Right lobe of liver (tissue), 6 donors: ENCODE data around the gene CRYM. TPM values are rescaled to one million over a fixed set of nuclear protein-coding genes. Genes with fewer than 3 reads are reported as not detected.
A peak's percentile ranks its signal among the peaks of the same experiment; 100 is the strongest.
"Not testable (repeated sequence)": the region's sequence is repeated elsewhere in the genome, so short reads cannot be mapped to it uniquely, and the experiment has no call there.

Experiments used
- ATAC-seq, 4 donors: fragments of 200-7000 bp; cut with Tn5 transposase; one replicate each; pipeline ENCODE4 v1.9.1; 2020; ENCODE audit warnings: mild to moderate bottlenecking in 4 of 4, moderate library complexity in 4 of 4
- DNase-seq, 3 donors: peaks; one replicate each; pipeline ENCODE4 v3.0.0-alpha.2; 2020
- H3K27ac ChIP-seq, 3 donors: fragments of 200-600 bp; one replicate each; pipeline ENCODE4 v1.8.0; 2022
- H3K27me3 ChIP-seq, 2 donors: fragments of 200-600 bp; one replicate each; pipeline ENCODE4 v1.8.0; 2022
- H3K36me3 ChIP-seq, 4 donors: fragments of 200-600 bp; sonication (generic) in 1 of 4; one replicate each; pipeline versions ENCODE4 v1.5.1 to v1.8.0; 2017 to 2022; ENCODE audit warnings: control low read depth in 1 of 4
- H3K4me1 ChIP-seq, 4 donors: fragments of 200-600 bp; sonication (generic) in 1 of 4; one replicate each; pipeline versions ENCODE4 v1.5.1 to v1.8.0; 2017 to 2022; ENCODE audit warnings: control low read depth in 1 of 4
- H3K4me3 ChIP-seq, 3 donors: fragments of 200-600 bp; one replicate each; pipeline ENCODE4 v1.8.0; 2022
- H3K9me3 ChIP-seq, 4 donors: fragments of 200-600 bp; sonication (generic) in 1 of 4; one replicate each; pipeline versions ENCODE4 v1.5.1 to v1.8.0; 2017 to 2022; ENCODE audit warnings: control low read depth in 1 of 4
- CTCF ChIP-seq, 4 donors: fragments of 200-600 bp in 3 of 4; fragments of 450-650 bp in 1 of 4; IDR thresholded peaks; one replicate each; pipeline versions ENCODE4 v1.5.1 to v1.8.0; 2016 to 2022; ENCODE audit warnings: antibody characterized with exemption in 4 of 4, mild to moderate bottlenecking in 2 of 4
- POLR2A ChIP-seq: fragments of 450-650 bp; IDR thresholded peaks from one replicate; pipeline ENCODE4 v1.6.1; 2017; ENCODE audit warnings: antibody characterized with exemption, mild to moderate bottlenecking
- WGBS: methylation state at CpG from one replicate; pipeline ENCODE4 v1.1.6; 2018; ENCODE audit warnings: low coverage, low lambda C conversion rate; ENCODE audit not compliant: insufficient coverage; ENCODE audit errors: missing lambda C conversion rate; 5-methylcytosine and 5-hydroxymethylcytosine counted together
- intact Hi-C, 2 donors: fragments of 100-400 bp; cut with DNase I; formaldehyde crosslinking; loops; one replicate each; pipeline versions ENCODE4 v1.11.2 to v1.14.1; 2022
- total RNA-seq, 6 experiments: library from RNA; depleted of rRNA in 2 of 6; stranded (reverse); fragments of >200 nt in 2 of 6; fragmentation: NEBNext Ultra II Directional in 3 of 6; extraction: Animal tissue kit (Norgen Biotek cat#: 25700) in 3 of 6; gene quantifications; one replicate each; pipeline versions ENCODE4 v1.1.0 to v1.2.4, GENCODE V29; 2016 to 2023
- donor health status: DM: no; HTN: yes; CAD: no.
- donor health status: DM: no; HTN: no; CAD: no.
- donor health status: DM: no; HTN: no; CAD: no.
- donor health status: DM: no; HTN: yes; CAD: no.
- donor health status: DM: no; HTN: yes; CAD: no.

The CRYM gene
- total RNA-seq, 6 experiments from 2014 or later, result 4.4 to 14.9 (median 5.9) TPM

GRCh38 chr16:21250072-21250923, 27.8 kb downstream of the CRYM start:
- no peak for ATAC-seq
- Histone ChIP-seq H3K4me1 (peaks cover 0 to 15% (median 2%) of the 10 kb centered on the region in 4 donors), H3K9me3 (no peaks in the 10 kb centered on the region), H3K27ac (no peak overlapping the region), H3K36me3 (peaks cover 0 to 18% (median 9%) of the 10 kb centered on the region in 4 donors), H3K4me3 (no peak overlapping the region), H3K27me3 (no peaks in the 10 kb centered on the region)
- 70% methylated on average over 10 of the region's 15 CpGs for WGBS
- intact Hi-C loops, result no loop called here
- no peak for DNase-seq
- TF ChIP-seq POLR2A (no peak), CTCF (IDR thresholded peaks at IDR 0.05) (no peak)

GRCh38 chr16:21248179-21248578, 29.9 kb downstream of the CRYM start:
- H3K27me3 ChIP-seq, H3K4me3 ChIP-seq, intact Hi-C loops, H3K9me3 ChIP-seq, DNase-seq, H3K27ac ChIP-seq, ATAC-seq: not testable (repeated sequence)
- Histone ChIP-seq H3K4me1 (peaks cover 0 to 28% (median 2%) of the 10 kb centered on the region in 4 donors), H3K36me3 (peaks cover 0 to 18% (median 9%) of the 10 kb centered on the region in 4 donors)
- WGBS, result 92% methylated on average over 4 of the region's 4 CpGs

- peaks cover 0 to 35% (median 2%) of the 10 kb centered on the region in 4 donors for H3K4me1 ChIP-seq
- DNase-seq (no peak), ATAC-seq (peak; percentile 26 to 38 (median 37))
- intact Hi-C loops, result no loop called here
- peaks cover 0 to under 1% (median 0%) of the 10 kb centered on the region in 4 donors for H3K36me3 ChIP-seq
- no peak for TF ChIP-seq POLR2A
- no peak for TF ChIP-seq CTCF (IDR thresholded peaks at IDR 0.05)
- H3K27me3 ChIP-seq, result no peaks in the 10 kb centered on the region
- H3K27ac ChIP-seq, result no peak overlapping the region
- WGBS, result 84% methylated on average over 7 of the region's 7 CpGs
- H3K9me3 ChIP-seq, result no peaks in the 10 kb centered on the region
- no peak overlapping the region for H3K4me3 ChIP-seq
Measured at GRCh38 chr16:21244518-21245215, 33.4 kb downstream of the CRYM start.

GRCh38 chr16:21242756-21243155, 35.3 kb downstream of the CRYM start:
- ATAC-seq, result no peak
- no peaks in the 10 kb centered on the region for H3K9me3 ChIP-seq
- no peak for TF ChIP-seq POLR2A
- no peak for TF ChIP-seq CTCF (IDR thresholded peaks at IDR 0.05)
- DNase-seq, result no peak
- H3K4me1 ChIP-seq, result peaks cover 0 to 35% (median 2%) of the 10 kb centered on the region in 4 donors
- H3K36me3 ChIP-seq, result no peaks in the 10 kb centered on the region
- H3K27me3 ChIP-seq, result no peaks in the 10 kb centered on the region
- no peak overlapping the region for H3K4me3 ChIP-seq
- intact Hi-C loops, result no loop called here
- 6% methylated on average over 2 of the region's 2 CpGs for WGBS
- H3K27ac ChIP-seq, result no peak overlapping the region

GRCh38 chr16:21239646-21240045, 38.4 kb downstream of the CRYM start:
- intact Hi-C loops, result no loop called here
- Histone ChIP-seq H3K27me3 (no peaks in the 10 kb centered on the region), H3K9me3 (no peaks in the 10 kb centered on the region), H3K27ac (no peak overlapping the region), H3K36me3 (no peaks in the 10 kb centered on the region), H3K4me1 (peaks cover 0 to 14% (median 4%) of the 10 kb centered on the region in 4 donors), H3K4me3 (no peak overlapping the region)
- TF ChIP-seq POLR2A (no peak), CTCF (IDR thresholded peaks at IDR 0.05) (no peak)
- 56% methylated on average over 4 of the region's 4 CpGs for WGBS
- DNase-seq (no peak), ATAC-seq (no peak)
